K562 (cell line): Measurements from ENCODE around the gene MRPS33. TPM values are rescaled to one million over a fixed set of nuclear protein-coding genes. Genes with fewer than 3 reads are reported as not detected.

ENCODE experiments used
- ATAC-seq: fragments of 200-7000 bp; cut with Tn5 transposase; 3 replicates; pipeline ENCODE4 v1.9.1; 2020; ENCODE audit warnings: moderate library complexity
- BruUV-seq: library from RNA; stranded (reverse); fragments of 400-500 nt; replicated peaks from 2 replicates; lab custom pipeline; 2021; lab: Mats Ljungman, UMichigan
- CTCF ChIA-PET: fragments of 300-600 bp; formaldehyde crosslinking; extraction: SDS; loops from one replicate; lab custom pipeline; 2021; ENCODE audit warnings: low intra/inter-chr PET ratio; lab: Yijun Ruan, JAX
- POLR2A ChIA-PET: fragments of 300-600, 350-650 bp; sonication (Branson Sonifier 250); formaldehyde crosslinking; extraction: SDS; loops from one replicate; lab custom pipeline; 2021; ENCODE audit warnings: antibody characterized with exemption, inconsistent platforms; lab: Yijun Ruan, JAX
- DNase-seq, 4 experiments: peaks; one replicate each; pipeline versions ENCODE4 v3.0.0 to v3.0.0-alpha.2; 2011 to 2018; ENCODE audit warnings: low spot score in 3 of 4, mixed read lengths in 3 of 4; ENCODE audit errors: extremely low read depth in 1 of 4
- FAIRE-seq: peaks from 2 replicates; lab custom pipeline; 2011; peaks lifted over from hg19 to GRCh38; lab: Jason Lieb, UNC
- H2AFZ ChIP-seq: 2 replicates; pipeline ENCODE4 v1.6.0; 2011; ENCODE audit warnings: low read depth, low read length, control low read depth, inconsistent platforms
- H3K27ac ChIP-seq: fragments of 200-600 bp; 3 replicates; pipeline ENCODE4 v1.8.0; 2011; ENCODE audit warnings: low read depth, mild to moderate bottlenecking, control low read depth, inconsistent platforms, low read length, moderate library complexity, mixed read lengths; ENCODE audit errors: extremely low read depth
- H3K27me3 ChIP-seq, 2 experiments: fragments of 300-600 bp in 1 of 2; 2 replicates in 1 of 2; 3 replicates in 1 of 2; pipeline versions ENCODE4 v1.6.0 to v1.8.0; 2011; ENCODE audit warnings: inconsistent platforms in 2 of 2, low read length in 2 of 2, mild to moderate bottlenecking in 1 of 2, mixed read lengths in 1 of 2, moderate library complexity in 1 of 2; ENCODE audit not compliant: control insufficient read depth in 2 of 2, insufficient read depth in 2 of 2
- H3K36me3 ChIP-seq: fragments of 300-600 bp; 3 replicates; pipeline ENCODE4 v1.8.0; 2011; ENCODE audit warnings: mild to moderate bottlenecking, low read length, inconsistent platforms; ENCODE audit not compliant: control insufficient read depth, insufficient read depth
- H3K4me1 ChIP-seq, 2 experiments: fragments of 200-600 bp in 1 of 2; replicated peaks in 1 of 2; 2 replicates in 1 of 2; 3 replicates in 1 of 2; pipeline versions ENCODE4 v1.5.1 to v1.8.0; 2011; ENCODE audit warnings: inconsistent platforms in 2 of 2, low read length in 2 of 2, mild to moderate bottlenecking in 1 of 2, mixed read lengths in 1 of 2, moderate library complexity in 1 of 2; ENCODE audit not compliant: control insufficient read depth in 2 of 2, insufficient read depth in 2 of 2
- H3K4me2 ChIP-seq: 2 replicates; pipeline ENCODE4 v1.6.1; 2011; ENCODE audit warnings: low read length, control low read depth, inconsistent platforms, mixed read lengths; ENCODE audit not compliant: insufficient read depth
- H3K4me3 ChIP-seq: fragments of 200-600 bp; sonication (generic), shearing (Covaris generic); 2 replicates; pipeline ENCODE4 v1.5.1; 2016; ENCODE audit warnings: control low read depth, inconsistent platforms
- H3K79me2 ChIP-seq: fragments of 200-600 bp; 3 replicates; pipeline ENCODE4 v1.8.0; 2011; ENCODE audit warnings: low read length, inconsistent platforms; ENCODE audit not compliant: control insufficient read depth, insufficient read depth
- H3K9ac ChIP-seq, 2 experiments: 2 replicates each; pipeline versions ENCODE4 v1.6.0 to v1.6.1; 2011; ENCODE audit warnings: low read depth in 2 of 2, low read length in 2 of 2, control low read depth in 1 of 2, inconsistent platforms in 1 of 2, mild to moderate bottlenecking in 1 of 2, mixed read lengths in 1 of 2; ENCODE audit not compliant: insufficient read depth in 1 of 2
- H3K9me1 ChIP-seq: one replicate; pipeline ENCODE4 v1.6.0; 2011; ENCODE audit warnings: inconsistent platforms, mild to moderate bottlenecking, low read length, moderate library complexity; ENCODE audit not compliant: control insufficient read depth, insufficient read depth
- H3K9me3 ChIP-seq: replicated peaks from 2 replicates; pipeline ENCODE4 v1.5.1; 2011; ENCODE audit warnings: low read depth, low read length, inconsistent platforms; ENCODE audit not compliant: control insufficient read depth, insufficient read depth
- H4K20me1 ChIP-seq: replicated peaks from 2 replicates; pipeline ENCODE4 v1.6.1; 2011; ENCODE audit warnings: low read length, inconsistent platforms, mixed read lengths; ENCODE audit not compliant: control insufficient read depth, insufficient read depth
- CBFB ChIP-seq: sonication (generic); formaldehyde crosslinking; IDR thresholded peaks from 2 replicates; pipeline ENCODE4 v1.4.0; 2020; ENCODE audit warnings: mild to moderate bottlenecking, missing genetic modification reagents
- EWSR1 ChIP-seq: fragments of 450-650 bp; IDR thresholded peaks from 2 replicates; pipeline ENCODE4 v1.6.1; 2018; ENCODE audit warnings: borderline replicate concordance, mild to moderate bottlenecking, low read depth, moderate library complexity; ENCODE audit not compliant: partially characterized antibody
- IFI16 ChIP-seq: fragments of 250-450 bp; sonication (Bioruptor Pico); IDR thresholded peaks from 2 replicates; pipeline ENCODE4 v2.1.2; 2022; ENCODE audit warnings: mild to moderate bottlenecking, inconsistent platforms
- KDM2B ChIP-seq: fragments of 250-450 bp; sonication (Bioruptor Pico); IDR thresholded peaks from 2 replicates; pipeline ENCODE4 v1.8.0; 2021; ENCODE audit warnings: mild to moderate bottlenecking, moderate library complexity
- LCOR ChIP-seq: sonication (generic); formaldehyde crosslinking; IDR thresholded peaks from 2 replicates; pipeline ENCODE4 v1.8.0; 2022; ENCODE audit warnings: mild to moderate bottlenecking, missing genetic modification reagents
- MBD2 ChIP-seq: sonication (generic); IDR thresholded peaks from 2 replicates; pipeline ENCODE4 v1.6.1; 2016; ENCODE audit warnings: low read depth, borderline replicate concordance
- MCM7 ChIP-seq, 2 experiments: fragments of 450-650 bp; IDR thresholded peaks; 2 replicates each; pipeline ENCODE4 v1.6.1; 2016 to 2018
- NUFIP1 ChIP-seq: fragments of 450-650 bp; IDR thresholded peaks from 2 replicates; pipeline ENCODE4 v1.6.1; 2018; ENCODE audit not compliant: partially characterized antibody
- PCBP2 ChIP-seq: fragments of 200-400 bp; formaldehyde crosslinking; IDR thresholded peaks from 2 replicates; pipeline ENCODE4 v1.6.1; 2018; ENCODE audit warnings: low read length, low read depth, mild to moderate bottlenecking, moderate library complexity; ENCODE audit not compliant: poor library complexity, severe bottlenecking
- PPARD ChIP-seq: fragments of 250-450 bp; sonication (Bioruptor Pico); IDR thresholded peaks from 2 replicates; pipeline ENCODE4 v1.8.0; 2022; ENCODE audit warnings: inconsistent platforms, mild to moderate bottlenecking, moderate library complexity
- RB1 ChIP-seq: fragments of 450-650 bp; IDR thresholded peaks from 2 replicates; pipeline ENCODE4 v1.6.1; 2017; ENCODE audit warnings: low read depth, mild to moderate bottlenecking
- RBFOX2 ChIP-seq: fragments of 200-400 bp; formaldehyde crosslinking; IDR thresholded peaks from 2 replicates; pipeline ENCODE4 v1.6.1; 2017; ENCODE audit warnings: low read depth, mild to moderate bottlenecking, low read length, moderate library complexity
- ZNF140 ChIP-seq: fragments of 250-450 bp; sonication (Bioruptor Pico); IDR thresholded peaks from 2 replicates; pipeline ENCODE4 v1.8.0; 2021; ENCODE audit warnings: moderate library complexity, mild to moderate bottlenecking, inconsistent platforms
- in situ Hi-C: fragments of 300-500 bp; cut with MboI; formaldehyde crosslinking; loops from 4 replicates; pipeline ENCODE4 v1.15.0; 2018; ENCODE audit warnings: inconsistent platforms, mixed read lengths
- intact Hi-C: fragments of 100-400 bp; cut with micrococcal nuclease; formaldehyde crosslinking; loops from 2 replicates; pipeline ENCODE4 v1.14.2; 2022
- polyA plus RNA-seq, 8 experiments: library from polyadenylated mRNA; depleted of rRNA in 4 of 8; stranded (reverse) in 5 of 8; unstranded in 3 of 8; fragments of >200 nt; fragmentation: Nextera tagmentation in 2 of 8; fragmentation: Illumina TruSeq in 1 of 8; extraction: Ambion mirVana in 2 of 8; extraction: Trizol in 1 of 8; gene quantifications; 2 replicates each; pipeline versions ENCODE4 v1.2.1 to v1.2.3, GENCODE V29; 2011 to 2014; ENCODE audit warnings: inconsistent platforms in 1 of 8, missing spikeins in 1 of 8
- total RNA-seq, 7 experiments: library from RNA; depleted of rRNA in 6 of 7; stranded (reverse); fragments of >200 nt in 6 of 7; fragmentation: Illumina TruSeq in 2 of 7; extraction: Trizol in 2 of 7; gene quantifications; 2 replicates each; pipeline versions ENCODE4 v1.2.1 to v1.2.3, GENCODE V29; 2011 to 2021; ENCODE audit warnings: low replicate concordance in 1 of 7
- TF ChIP-seq, protein P1 (sequence below): fragments of 450-650 bp; conservative IDR thresholded peaks from 2 replicates; pipeline ENCODE4 v1.6.1; 2016; ENCODE audit warnings: missing genetic modification characterization, low read depth, mild to moderate bottlenecking, missing compliant biosample characterization, moderate library complexity
- TF ChIP-seq, protein P2 (sequence below): fragments of 250-450 bp; sonication (Bioruptor Pico); IDR thresholded peaks from 2 replicates; pipeline ENCODE4 v1.5.0; 2021; ENCODE audit warnings: mild to moderate bottlenecking, borderline replicate concordance
- TF ChIP-seq, protein P3 (sequence below): fragments of 250-450 bp; sonication (Bioruptor Pico); IDR thresholded peaks from 2 replicates; pipeline ENCODE4 v1.8.0; 2022; ENCODE audit warnings: moderate library complexity, mild to moderate bottlenecking, inconsistent platforms
- TF ChIP-seq, protein P4 (sequence below): fragments of 450-650 bp; formaldehyde crosslinking; IDR thresholded peaks from 2 replicates; pipeline ENCODE4 v1.4.0; 2022; ENCODE audit warnings: missing genetic modification characterization

MRPS33 gene
- total and polyA plus RNA-seq, 9 of the 15 experiments (the other 6 are each of a cell fraction or from before 2014, with no cell fraction given) = 81.1 to 442 (median 149) TPM

DNA sequence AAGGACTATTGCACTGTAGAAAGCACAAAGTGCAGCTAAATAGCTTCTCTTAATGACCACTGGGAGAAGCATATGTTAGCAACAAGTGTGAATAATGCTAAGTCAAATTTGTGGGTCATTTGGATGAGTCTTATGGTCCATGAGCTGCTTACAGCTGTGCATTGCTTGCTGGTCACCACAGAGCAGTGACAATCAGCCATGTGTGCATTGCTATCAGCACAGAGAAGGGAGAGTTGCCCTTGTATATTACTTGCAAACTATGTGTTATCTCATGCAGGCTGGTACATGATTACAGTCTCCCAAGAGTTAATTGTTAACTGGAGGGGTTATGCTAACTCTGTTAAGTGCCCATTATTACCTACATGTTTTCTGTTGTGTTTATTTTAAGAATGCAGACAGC is 25.7 kb downstream of the MRPS33 start:
- H2AFZ ChIP-seq = no peak overlapping the region
- H3K27ac ChIP-seq = no peak overlapping the region
- TF ChIP-seq, protein P1, sequence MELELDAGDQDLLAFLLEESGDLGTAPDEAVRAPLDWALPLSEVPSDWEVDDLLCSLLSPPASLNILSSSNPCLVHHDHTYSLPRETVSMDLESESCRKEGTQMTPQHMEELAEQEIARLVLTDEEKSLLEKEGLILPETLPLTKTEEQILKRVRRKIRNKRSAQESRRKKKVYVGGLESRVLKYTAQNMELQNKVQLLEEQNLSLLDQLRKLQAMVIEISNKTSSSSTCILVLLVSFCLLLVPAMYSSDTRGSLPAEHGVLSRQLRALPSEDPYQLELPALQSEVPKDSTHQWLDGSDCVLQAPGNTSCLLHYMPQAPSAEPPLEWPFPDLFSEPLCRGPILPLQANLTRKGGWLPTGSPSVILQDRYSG (tag) = no peak
- no peak for TF ChIP-seq LCOR (CRISPR knock-in tag)
- no peak for TF ChIP-seq MCM7 (IDR thresholded peaks at IDR 0.05)
- TF ChIP-seq NUFIP1 = no peak
- TF ChIP-seq PCBP2 = no peak
- no peak for TF ChIP-seq RBFOX2
- no peak for TF ChIP-seq ZNF140 (CRISPR knock-in tag)
- TF ChIP-seq, protein P2, sequence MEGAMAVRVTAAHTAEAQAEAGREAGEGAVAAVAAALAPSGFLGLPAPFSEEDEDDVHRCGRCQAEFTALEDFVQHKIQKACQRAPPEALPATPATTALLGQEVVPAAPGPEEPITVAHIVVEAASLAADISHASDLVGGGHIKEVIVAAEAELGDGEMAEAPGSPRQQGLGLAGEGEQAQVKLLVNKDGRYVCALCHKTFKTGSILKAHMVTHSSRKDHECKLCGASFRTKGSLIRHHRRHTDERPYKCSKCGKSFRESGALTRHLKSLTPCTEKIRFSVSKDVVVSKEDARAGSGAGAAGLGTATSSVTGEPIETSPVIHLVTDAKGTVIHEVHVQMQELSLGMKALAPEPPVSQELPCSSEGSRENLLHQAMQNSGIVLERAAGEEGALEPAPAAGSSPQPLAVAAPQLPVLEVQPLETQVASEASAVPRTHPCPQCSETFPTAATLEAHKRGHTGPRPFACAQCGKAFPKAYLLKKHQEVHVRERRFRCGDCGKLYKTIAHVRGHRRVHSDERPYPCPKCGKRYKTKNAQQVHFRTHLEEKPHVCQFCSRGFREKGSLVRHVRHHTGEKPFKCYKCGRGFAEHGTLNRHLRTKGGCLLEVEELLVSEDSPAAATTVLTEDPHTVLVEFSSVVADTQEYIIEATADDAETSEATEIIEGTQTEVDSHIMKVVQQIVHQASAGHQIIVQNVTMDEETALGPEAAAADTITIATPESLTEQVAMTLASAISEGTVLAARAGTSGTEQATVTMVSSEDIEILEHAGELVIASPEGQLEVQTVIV = no peak
- TF ChIP-seq, protein P3, sequence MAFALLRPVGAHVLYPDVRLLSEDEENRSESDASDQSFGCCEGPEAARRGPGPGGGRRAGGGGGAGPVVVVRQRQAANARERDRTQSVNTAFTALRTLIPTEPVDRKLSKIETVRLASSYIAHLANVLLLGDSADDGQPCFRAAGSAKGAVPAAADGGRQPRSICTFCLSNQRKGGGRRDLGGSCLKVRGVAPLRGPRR = no peak
- no peak for TF ChIP-seq PPARD (CRISPR knock-in tag)
- no peak for TF ChIP-seq KDM2B (CRISPR knock-in tag)
- TF ChIP-seq, protein P4, sequence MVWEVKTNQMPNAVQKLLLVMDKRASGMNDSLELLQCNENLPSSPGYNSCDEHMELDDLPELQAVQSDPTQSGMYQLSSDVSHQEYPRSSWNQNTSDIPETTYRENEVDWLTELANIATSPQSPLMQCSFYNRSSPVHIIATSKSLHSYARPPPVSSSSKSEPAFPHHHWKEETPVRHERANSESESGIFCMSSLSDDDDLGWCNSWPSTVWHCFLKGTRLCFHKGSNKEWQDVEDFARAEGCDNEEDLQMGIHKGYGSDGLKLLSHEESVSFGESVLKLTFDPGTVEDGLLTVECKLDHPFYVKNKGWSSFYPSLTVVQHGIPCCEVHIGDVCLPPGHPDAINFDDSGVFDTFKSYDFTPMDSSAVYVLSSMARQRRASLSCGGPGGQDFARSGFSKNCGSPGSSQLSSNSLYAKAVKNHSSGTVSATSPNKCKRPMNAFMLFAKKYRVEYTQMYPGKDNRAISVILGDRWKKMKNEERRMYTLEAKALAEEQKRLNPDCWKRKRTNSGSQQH = no peak
- TF ChIP-seq EWSR1 = no peak
- TF ChIP-seq RB1 = no peak
- TF ChIP-seq IFI16 (CRISPR knock-in tag) = no peak
- TF ChIP-seq CBFB (CRISPR knock-in tag) = no peak
- TF ChIP-seq MBD2 = no peak
- no peaks in the 10 kb centered on the region for H3K4me1 ChIP-seq
- no peak overlapping the region for H3K4me2 ChIP-seq
- DNase-seq (no peak), FAIRE-seq (no peak), ATAC-seq (peak; percentile 38; the same call in 1 of the 3 replicates)
- H4K20me1 ChIP-seq = no peaks in the 10 kb centered on the region
- intact Hi-C loops (loop anchor here (10.0 kb wide), 1 partner anchor 314 kb away; the partner anchor contains the start of gene ADCK2), in situ Hi-C loops (no loop called here)
- ChIA-PET CTCF (no interaction called here), POLR2A (no interaction called here)
- H3K9me1 ChIP-seq = no peaks in the 10 kb centered on the region
- H3K27me3 ChIP-seq = peaks cover 2 to 8% of the 10 kb centered on the region in 2 experiments; a peak in 3 of 5 replicates
- H3K4me3 ChIP-seq = no peak overlapping the region
- H3K9ac ChIP-seq = no peak overlapping the region
- no peaks in the 10 kb centered on the region for H3K79me2 ChIP-seq
- H3K9me3 ChIP-seq = peaks cover 5% of the 10 kb centered on the region; the same call in 1 of the 2 replicates
- no TSS peak for BruUV-seq
- no peaks in the 10 kb centered on the region for H3K36me3 ChIP-seq
